ENCODE data around the gene XRN2.
A peak's percentile ranks its signal among the peaks of the same experiment; 100 is the strongest.
"Not testable (repeated sequence)": the region's sequence is repeated elsewhere in the genome, so short reads cannot be mapped to it uniquely, and the experiment has no call there.

XRN2 gene

GRCh38 chr20:21391972-21392352, 88.8 kb downstream of the XRN2 start:
- DNase-seq, result no peak

DNA sequence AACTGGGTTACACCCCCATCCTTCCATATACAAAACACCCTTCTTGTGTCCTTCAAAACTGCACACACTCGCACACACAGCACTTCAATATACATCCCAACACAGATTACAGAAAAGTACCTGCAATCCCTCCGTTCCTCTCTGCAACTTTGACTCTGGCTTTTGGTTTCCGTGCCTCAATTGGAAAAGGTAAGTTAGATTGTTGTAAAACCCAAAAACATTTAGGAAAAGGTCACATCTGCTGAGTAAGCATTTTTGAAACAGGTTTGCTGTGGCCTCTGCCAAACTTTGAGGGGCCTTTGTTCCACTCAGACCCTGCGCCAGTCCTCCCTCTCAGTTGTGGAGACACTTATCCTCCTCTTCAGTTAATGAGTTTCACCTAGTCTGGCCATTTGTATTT, 90.0 kb downstream of the XRN2 start:
- DNase-seq, result no peak

DNA sequence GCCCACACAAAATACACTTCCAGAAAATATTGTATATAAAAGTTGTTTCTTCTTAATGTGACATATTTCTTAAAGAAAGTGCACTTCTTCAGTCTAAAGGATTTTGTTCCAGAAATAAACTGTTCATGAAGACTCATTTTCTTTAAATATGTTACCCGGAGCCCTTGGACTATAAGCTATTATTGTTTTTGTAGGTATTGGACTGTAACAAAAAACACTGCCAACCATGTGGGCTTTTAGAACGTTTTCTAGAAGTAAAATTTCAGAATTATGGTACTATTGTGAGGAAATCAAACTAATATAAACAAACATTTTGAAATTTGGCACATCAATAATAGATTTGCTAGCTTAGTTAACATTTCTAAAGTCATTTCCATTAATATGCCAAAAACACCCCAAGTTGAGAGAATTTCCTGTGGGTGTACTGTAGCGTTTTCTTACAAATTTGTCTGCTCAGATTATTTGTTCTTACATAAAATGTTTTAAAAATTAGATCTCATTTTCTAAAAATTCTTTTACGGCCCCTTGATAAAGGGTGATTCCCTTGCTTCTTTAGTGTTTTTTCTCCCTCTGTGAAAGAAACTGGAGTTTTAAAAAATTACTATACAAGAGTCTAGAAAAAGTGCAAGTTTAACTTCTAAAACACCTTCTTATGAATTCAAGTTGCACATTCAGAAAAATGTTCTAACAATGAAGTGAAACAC, 90.8 kb downstream of the XRN2 start:
- no peak for DNase-seq

- no peak for DNase-seq
Observed at GRCh38 chr20:21394551-21394950, 91.4 kb downstream of the XRN2 start.

GRCh38 chr20:21395051-21395665, 92.0 kb downstream of the XRN2 start:
- DNase-seq, result no peak

DNA sequence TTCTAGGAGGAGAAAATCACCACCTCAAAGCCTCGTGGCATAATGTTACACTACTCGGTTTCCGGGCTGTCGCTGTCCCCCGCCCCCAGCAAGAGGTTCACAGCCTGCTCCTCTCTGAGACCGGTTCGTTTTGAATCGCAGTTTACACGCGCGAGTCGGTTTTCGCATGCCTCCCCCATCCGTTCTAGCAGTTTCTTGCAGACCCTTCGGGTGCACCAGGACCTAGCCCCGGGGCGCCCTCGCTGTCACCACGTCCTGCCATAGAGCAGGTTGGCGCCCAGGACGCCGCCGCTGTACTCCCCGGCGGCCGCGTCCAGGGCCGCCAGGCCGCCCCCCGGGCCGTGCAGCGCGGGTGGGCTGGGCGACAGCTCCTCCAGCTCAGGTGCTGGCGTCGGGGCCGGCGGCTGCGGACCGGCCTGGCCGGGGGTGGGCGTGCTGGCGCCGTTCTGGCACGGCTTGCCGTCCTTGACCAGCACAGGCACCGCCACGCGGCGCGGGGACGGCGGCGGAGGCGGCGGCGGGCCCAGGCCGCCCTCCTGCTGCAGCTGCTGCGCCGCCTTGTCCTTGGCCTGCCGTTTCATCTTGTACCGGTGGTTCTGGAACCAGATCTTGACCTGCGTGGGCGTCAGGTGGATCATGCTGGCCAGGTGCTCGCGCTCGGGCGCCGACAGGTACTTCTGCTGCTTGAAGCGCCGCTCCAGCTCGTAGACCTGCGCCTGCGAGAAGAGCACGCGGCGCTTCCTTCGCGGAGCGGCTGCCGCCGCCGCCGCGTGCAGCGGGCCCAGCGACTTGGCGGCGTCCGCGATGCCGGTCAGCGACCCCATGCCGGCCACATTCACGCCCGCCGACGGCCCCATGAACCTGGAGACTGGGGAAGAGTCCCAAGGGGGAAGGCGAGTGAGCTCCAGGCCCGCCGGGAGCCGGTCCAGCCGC, 92.8 kb downstream of the XRN2 start:
- peak; percentile 75 for DNase-seq

DNA sequence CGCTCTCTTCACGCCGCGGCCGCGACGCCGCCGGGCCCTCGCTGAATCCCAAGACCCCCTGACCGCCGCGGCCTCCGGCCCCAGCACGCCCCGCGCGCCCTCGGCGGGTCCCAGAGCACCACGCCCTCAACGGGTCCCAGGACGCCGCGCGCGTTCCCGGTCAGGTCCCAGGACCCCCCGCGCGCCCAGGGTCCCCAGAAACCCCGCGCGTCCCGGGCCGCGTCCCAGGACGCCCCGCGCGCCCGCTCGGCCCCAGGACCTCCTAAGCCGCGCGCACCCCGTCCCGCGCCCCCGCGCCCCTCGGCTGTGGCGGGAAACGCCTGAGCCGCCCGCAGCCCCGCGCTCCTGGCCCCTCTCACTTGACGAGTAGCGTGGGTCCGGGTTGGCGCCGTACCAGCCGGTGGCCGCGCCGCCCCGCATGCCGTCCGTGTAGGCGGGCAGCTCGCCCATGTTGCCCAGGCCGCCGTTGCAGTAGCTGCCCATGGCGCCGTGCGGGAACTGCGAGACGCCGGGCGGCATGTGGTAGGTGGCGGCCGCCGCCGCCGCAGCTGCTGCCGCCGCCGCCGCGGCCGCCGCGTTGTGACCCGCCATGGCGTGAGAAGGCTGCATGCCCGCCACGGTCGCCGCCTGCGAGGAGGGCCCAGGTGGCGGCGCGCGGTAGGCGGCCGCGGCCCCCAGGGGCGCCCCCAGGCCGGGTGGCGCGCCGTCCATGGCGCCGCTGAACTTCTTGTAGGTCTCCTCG, 93.6 kb downstream of the XRN2 start:
- no peak for DNase-seq

DNA sequence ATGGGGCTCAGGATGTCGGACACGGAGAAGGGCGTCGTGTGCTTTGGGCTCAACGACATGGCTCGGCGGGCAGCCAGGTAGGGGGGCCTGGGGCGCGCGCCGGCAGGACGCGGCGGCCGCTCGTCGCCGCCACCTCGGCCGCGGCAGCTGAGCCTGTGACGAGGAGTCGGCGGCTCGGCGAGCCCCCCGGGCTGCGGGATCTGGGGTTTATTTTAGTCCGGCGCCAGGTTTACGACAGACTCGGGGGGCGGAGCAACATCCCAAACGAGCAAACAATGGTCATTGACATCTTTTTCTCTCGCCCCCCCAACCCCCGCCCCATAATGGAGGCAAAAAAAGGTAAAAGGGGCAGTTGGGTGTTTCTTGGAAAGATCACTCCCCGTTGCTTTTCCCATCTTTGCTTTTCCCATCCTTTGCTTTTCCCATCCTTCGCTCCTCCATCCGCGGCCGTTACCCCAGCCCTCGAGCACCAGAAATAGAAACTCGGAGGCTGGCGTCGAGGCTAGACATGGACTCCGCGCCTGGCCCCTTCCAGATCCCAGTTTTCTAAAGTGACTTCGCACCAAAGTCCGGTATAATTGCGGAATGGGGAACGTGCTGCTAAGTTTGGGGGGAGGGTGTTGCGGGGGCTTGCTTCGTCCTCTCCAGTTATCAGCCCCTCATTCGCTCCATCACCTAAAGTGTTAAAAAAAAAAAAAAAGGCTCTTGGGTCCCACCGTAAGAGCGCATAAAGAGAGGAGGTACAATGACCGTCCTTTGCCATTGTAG, 94.4 kb downstream of the XRN2 start, which contains the start of gene NKX2-4:
NKX2-4 (minus strand) TSS at position 186 of the 768 bp plus-strand sequence; CDS start at position 59, 127 bp downstream.
- DNase-seq, result no peak

- DNase-seq, result no peak
Observed at GRCh38 chr20:21398109-21399004, 95.2 kb downstream of the XRN2 start.

DNA sequence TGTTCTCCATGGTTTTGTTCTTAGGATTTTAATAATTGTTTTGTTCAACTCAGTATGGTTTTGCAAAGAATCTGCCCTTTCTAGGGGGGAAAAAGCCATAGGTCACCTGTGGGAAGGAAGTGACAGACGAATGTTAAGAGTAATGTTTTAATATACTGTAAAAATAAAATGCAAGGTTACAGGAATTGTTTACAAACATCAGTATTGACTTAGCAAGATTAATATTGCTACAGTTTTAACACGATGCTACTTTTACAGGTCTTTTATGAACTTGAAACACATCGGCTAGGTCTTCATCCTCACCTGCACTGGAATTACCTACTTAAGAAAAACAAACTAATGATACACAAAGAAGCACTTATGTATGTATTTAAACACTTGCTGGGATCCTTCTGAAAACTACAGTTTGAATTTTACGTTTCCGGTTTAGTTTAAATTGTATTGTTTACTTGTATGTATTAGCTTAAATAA, 95.9 kb downstream of the XRN2 start:
- no peak for DNase-seq

DNA sequence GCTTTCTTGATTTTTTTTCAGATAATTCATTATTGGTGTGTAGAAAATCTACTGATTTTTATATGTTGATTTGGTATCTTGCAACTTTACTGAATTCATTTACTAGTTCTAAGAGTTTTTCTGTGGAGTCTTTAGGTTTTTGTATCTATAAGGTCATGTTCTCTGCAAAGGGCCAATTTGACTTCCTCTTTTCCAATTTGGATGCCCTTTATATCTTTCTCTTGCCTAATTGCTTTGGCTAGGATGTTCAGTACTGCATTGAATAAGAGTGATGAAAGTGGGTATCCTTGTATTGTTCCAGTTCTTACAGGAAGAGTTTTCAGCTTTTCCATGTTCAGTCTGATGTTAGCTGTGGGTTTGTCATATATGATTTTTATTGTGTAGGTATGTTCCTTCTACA, 108.6 kb downstream of the XRN2 start:
- DNase-seq, result no peak

DNA sequence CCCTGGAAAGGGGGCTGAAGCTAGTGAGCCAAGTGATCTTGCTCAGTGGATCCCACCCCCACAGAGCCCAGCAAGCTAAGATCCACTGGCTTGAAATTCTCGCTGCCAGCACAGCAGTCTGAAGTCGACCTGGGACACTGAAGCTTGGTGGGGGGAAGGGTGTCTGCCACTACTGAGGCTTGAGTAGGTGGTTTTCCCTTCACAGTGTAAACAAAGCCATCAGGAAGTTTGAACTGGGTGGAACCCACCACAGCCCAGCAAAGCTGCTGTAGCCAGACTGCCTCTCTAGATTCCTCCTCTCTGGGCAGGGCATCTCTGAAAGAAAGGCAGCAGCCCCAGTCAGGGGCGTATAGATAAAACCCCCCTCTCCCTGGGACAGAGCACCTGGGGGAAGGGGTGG, 110.9 kb downstream of the XRN2 start:
- not testable (repeated sequence) for DNase-seq

GRCh38 chr20:21419147-21419546, 116.0 kb downstream of the XRN2 start:
- DNase-seq, result not testable (repeated sequence)

GRCh38 chr20:21421601-21422236, 118.6 kb downstream of the XRN2 start:
- no peak for DNase-seq

- not testable (repeated sequence) for DNase-seq
Observed at GRCh38 chr20:21423712-21424111, 120.6 kb downstream of the XRN2 start.

DNA sequence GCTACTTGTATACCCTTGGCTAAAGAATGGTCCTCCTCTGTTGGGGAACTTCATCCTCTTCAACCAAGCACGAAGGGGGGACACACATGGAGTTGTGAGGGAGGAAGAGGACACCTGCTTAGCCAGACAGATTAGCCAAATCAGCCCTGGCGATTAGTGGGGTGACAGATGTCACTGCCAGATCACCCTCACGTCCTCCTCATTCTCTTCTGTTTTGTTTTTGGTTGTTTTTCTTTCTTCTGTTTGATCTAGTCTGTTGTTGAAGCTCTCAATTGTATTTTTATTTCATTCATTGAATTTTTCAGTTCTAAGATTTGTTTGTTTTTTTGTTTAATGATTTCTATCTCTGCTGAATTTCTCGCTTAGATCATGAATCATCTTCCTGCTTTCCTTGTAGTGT, 121.7 kb downstream of the XRN2 start:
- no peak for DNase-seq

- no peak for DNase-seq
Observed at GRCh38 chr20:21430020-21430419, 126.9 kb downstream of the XRN2 start.

DNA sequence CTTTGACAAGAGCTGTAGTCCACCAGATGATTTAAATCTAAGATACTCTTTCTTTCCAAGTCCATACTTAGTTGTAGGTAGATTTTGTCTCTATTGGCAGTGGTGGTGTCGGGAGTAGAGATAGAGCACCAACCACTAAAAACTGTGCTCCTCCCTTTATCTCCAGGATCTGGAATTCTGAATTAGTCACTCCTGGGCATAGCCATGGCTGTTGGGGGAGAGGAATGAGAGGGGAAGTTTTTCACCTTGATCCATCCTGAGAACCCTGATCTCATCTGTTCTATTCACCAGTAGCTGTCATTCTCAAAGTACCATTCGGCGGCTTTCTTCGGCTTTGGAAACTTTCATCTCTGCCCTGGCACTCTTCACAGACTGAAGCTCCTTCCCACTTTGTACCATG, 129.8 kb downstream of the XRN2 start:
- DNase-seq, result no peak

GRCh38 chr20:21433329-21433890, 130.3 kb downstream of the XRN2 start:
- no peak for DNase-seq

DNA sequence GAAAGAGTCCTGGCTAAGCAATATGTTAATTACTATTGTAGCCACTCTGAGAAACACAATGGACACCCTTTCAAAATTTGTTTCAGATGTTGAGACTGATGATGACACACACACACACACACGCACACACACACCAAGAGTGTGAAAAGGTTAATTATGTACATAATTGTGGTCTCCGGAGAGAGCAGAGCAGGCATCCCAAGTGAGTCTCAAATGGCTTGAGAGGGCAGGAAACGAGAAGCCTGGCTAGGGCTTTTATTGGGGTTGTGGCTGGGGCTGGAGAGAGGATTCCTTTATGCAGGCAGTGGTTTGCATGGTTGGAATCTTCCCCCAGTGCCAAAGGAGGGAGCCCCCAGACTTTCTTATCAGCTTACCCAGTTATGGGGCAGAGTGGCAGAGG, 132.4 kb downstream of the XRN2 start:
- DNase-seq, result no peak
